Measurements from ENCODE around the gene FBXL22. TPM values are rescaled to one million over a fixed set of nuclear protein-coding genes. Genes with fewer than 3 reads are reported as not detected.

The FBXL22 gene
- total RNA-seq, 2 experiments from 2014 or later, result 0.28 to 1.0 TPM

GRCh38 chr15:63573533-63573932 is 23.7 kb upstream of the FBXL22 start:
- Mint-ChIP-seq H3K36me3 (ENCODE audit: low read depth) (peaks cover 46% of the 10 kb centered on the region), H3K27ac (no peak overlapping the region), H3K4me1 (peaks cover 3% of the 10 kb centered on the region), H3K4me3 (no peak overlapping the region), H3K9me3 (no peaks in the 10 kb centered on the region), H3K27me3 (no peaks in the 10 kb centered on the region)
- ChIA-PET CTCF (no interaction called here), POLR2A (no interaction called here)
- DNase-seq, result no peak

DNA sequence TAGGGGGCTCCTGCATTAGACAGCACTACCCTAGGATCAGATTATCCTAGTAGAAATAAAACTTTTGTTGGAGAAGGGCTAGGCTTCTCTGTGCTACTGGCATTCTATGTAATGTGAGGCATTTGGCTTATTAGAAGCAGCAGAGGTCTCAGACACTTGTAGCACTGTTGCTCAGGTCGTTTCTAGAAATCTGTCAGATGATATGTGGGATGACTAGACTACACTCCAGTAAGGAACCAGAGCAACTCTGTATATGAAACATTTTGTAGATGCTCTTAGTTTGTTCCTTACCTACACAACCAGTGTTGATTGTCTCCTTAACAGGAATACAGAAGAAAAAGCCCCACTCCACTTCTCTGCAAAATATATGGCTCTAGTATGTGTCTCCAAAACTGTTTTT is 21.9 kb upstream of the FBXL22 start:
- H3K36me3 Mint-ChIP-seq (ENCODE audit: low read depth), result peaks cover 39% of the 10 kb centered on the region
- no peak overlapping the region for H3K4me3 Mint-ChIP-seq
- POLR2A ChIA-PET, result no interaction called here
- H3K27me3 Mint-ChIP-seq, result no peaks in the 10 kb centered on the region
- DNase-seq, result no peak
- no peaks in the 10 kb centered on the region for H3K9me3 Mint-ChIP-seq
- H3K27ac Mint-ChIP-seq, result no peak overlapping the region
- CTCF ChIA-PET, result interaction anchor here (1.1 to 1.6 kb wide), 3 partner anchors 67 to 471 kb away, joined by 3 to 4 read pairs (median 3); partner anchors contain the start of gene DAPK2
- H3K4me1 Mint-ChIP-seq, result peaks cover 3% of the 10 kb centered on the region

DNA sequence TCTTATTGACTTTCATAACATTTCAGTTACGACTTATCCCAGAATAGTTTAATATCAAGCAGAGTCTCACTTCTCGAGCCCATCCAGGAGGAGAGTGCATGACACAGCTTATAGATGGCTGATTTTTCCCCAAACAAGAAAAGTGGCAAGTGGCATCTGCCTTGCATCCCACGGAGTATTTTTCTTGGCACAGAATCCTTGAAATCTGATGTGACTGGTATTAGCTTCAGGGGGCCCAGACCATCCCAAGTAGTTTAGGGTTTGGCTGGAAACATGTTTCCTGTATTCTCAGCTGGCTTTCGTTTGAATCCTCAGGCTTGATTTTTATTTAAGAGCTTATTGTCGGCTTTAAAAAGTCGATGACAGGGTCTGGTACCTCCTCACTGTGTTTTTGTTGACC is 20.7 kb upstream of the FBXL22 start:
- Mint-ChIP-seq H3K36me3 (ENCODE audit: low read depth) (peaks cover 38% of the 10 kb centered on the region), H3K4me3 (no peak overlapping the region), H3K27ac (no peak overlapping the region), H3K9me3 (no peaks in the 10 kb centered on the region), H3K27me3 (no peaks in the 10 kb centered on the region), H3K4me1 (peaks cover 3% of the 10 kb centered on the region)
- CTCF ChIA-PET, result interaction anchor here (0.9 kb wide), 1 partner anchor 23 kb away, joined by 3 read pairs; no protein-coding TSS in a partner anchor
- POLR2A ChIA-PET, result interaction anchor here (0.7 kb wide), 1 partner anchor 17 kb away, joined by 3 read pairs; no protein-coding TSS in a partner anchor
- DNase-seq, result no peak

- DNase-seq, result no peak
- ChIA-PET CTCF (no interaction called here), POLR2A (interaction anchor here (2.5 kb wide), 1 partner anchor 13 kb away, joined by 6 read pairs; no protein-coding TSS in a partner anchor)
- Mint-ChIP-seq H3K27ac (no peak overlapping the region), H3K27me3 (no peaks in the 10 kb centered on the region), H3K4me1 (no peaks in the 10 kb centered on the region), H3K4me3 (no peak overlapping the region), H3K9me3 (no peaks in the 10 kb centered on the region), H3K36me3 (ENCODE audit: low read depth) (peaks cover 51% of the 10 kb centered on the region)
Observed at GRCh38 chr15:63582179-63582578, 15.0 kb upstream of the FBXL22 start.

- peaks cover 52% of the 10 kb centered on the region for H3K36me3 Mint-ChIP-seq (ENCODE audit: low read depth)
- CTCF ChIA-PET, result no interaction called here
- no peaks in the 10 kb centered on the region for H3K4me1 Mint-ChIP-seq
- no peaks in the 10 kb centered on the region for H3K9me3 Mint-ChIP-seq
- POLR2A ChIA-PET, result interaction anchor here (2.5 kb wide), 1 partner anchor 13 kb away, joined by 6 read pairs; no protein-coding TSS in a partner anchor
- no peaks in the 10 kb centered on the region for H3K27me3 Mint-ChIP-seq
- H3K27ac Mint-ChIP-seq, result no peak overlapping the region
- DNase-seq, result no peak
- H3K4me3 Mint-ChIP-seq, result no peak overlapping the region
Observed at GRCh38 chr15:63582718-63583426, 14.3 kb upstream of the FBXL22 start.

GRCh38 chr15:63586790-63587189 is 10.4 kb upstream of the FBXL22 start:
- Mint-ChIP-seq H3K4me1 (peaks cover 8% of the 10 kb centered on the region), H3K36me3 (ENCODE audit: low read depth) (peaks cover 80% of the 10 kb centered on the region), H3K27ac (no peak overlapping the region), H3K9me3 (no peaks in the 10 kb centered on the region), H3K4me3 (no peak overlapping the region), H3K27me3 (no peaks in the 10 kb centered on the region)
- DNase-seq, result no peak
- ChIA-PET POLR2A (no interaction called here), CTCF (interaction anchor here (1.2 kb wide), 1 partner anchor 9 kb away, joined by 3 read pairs; no protein-coding TSS in a partner anchor)

GRCh38 chr15:63587527-63587926 is 9.7 kb upstream of the FBXL22 start:
- peaks cover 13% of the 10 kb centered on the region for H3K4me1 Mint-ChIP-seq
- no peaks in the 10 kb centered on the region for H3K27me3 Mint-ChIP-seq
- ChIA-PET POLR2A (no interaction called here), CTCF (interaction anchor here (1.2 kb wide), 2 partner anchors 9 to 12 kb away, joined by 3 to 6 read pairs; no protein-coding TSS in a partner anchor)
- no peak overlapping the region for H3K4me3 Mint-ChIP-seq
- peaks cover 79% of the 10 kb centered on the region for H3K36me3 Mint-ChIP-seq (ENCODE audit: low read depth)
- no peak for DNase-seq
- H3K27ac Mint-ChIP-seq, result no peak overlapping the region
- H3K9me3 Mint-ChIP-seq, result no peaks in the 10 kb centered on the region

DNA sequence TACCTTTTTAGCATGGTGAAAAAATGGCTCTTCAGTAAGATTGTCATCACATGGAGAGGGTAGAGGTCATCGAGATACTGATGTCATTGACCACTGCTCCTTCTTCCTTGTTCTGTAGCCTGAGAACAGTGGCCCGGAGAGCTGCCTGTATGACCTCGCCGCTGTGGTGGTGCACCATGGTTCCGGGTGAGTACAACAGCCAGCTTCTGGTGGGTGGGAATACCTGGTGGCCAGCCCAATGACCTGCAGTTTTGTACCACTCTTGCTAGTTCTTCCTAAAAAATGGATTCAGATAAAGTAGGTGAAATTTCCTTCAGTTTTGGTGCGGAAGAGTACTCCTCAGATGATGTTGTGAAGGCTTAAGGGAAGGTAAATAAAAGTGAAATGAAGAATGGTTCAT is 8.4 kb upstream of the FBXL22 start:
- Mint-ChIP-seq H3K4me3 (no peak overlapping the region), H3K27me3 (no peaks in the 10 kb centered on the region), H3K4me1 (peaks cover 25% of the 10 kb centered on the region), H3K9me3 (no peaks in the 10 kb centered on the region), H3K36me3 (ENCODE audit: low read depth) (peaks cover 82% of the 10 kb centered on the region), H3K27ac (no peak overlapping the region)
- ChIA-PET POLR2A (interaction anchor here (1.7 kb wide), 1 partner anchor 11 kb away, joined by 4 read pairs; no protein-coding TSS in a partner anchor), CTCF (interaction anchor here (1.2 kb wide), 1 partner anchor 10 kb away, joined by 6 read pairs; no protein-coding TSS in a partner anchor)
- no peak for DNase-seq

- H3K36me3 Mint-ChIP-seq (ENCODE audit: low read depth), result peaks cover 58% of the 10 kb centered on the region
- no peak overlapping the region for H3K4me3 Mint-ChIP-seq
- H3K27ac Mint-ChIP-seq, result peak overlapping the region; percentile 18
- CTCF ChIA-PET, result interaction anchor here (2.1 kb wide), 1 partner anchor 128 kb away, joined by 7 read pairs; no protein-coding TSS in a partner anchor
- H3K27me3 Mint-ChIP-seq, result no peaks in the 10 kb centered on the region
- H3K9me3 Mint-ChIP-seq, result no peaks in the 10 kb centered on the region
- POLR2A ChIA-PET, result interaction anchor here (1.0 to 2.5 kb wide), 5 partner anchors 12 to 131 kb away, joined by 3 to 12 read pairs (median 3); partner anchors contain the start of gene USP3
- H3K4me1 Mint-ChIP-seq, result peaks cover 58% of the 10 kb centered on the region
- DNase-seq, result no peak
Observed at GRCh38 chr15:63593705-63594671, 3.2 kb upstream of the FBXL22 start.

DNA sequence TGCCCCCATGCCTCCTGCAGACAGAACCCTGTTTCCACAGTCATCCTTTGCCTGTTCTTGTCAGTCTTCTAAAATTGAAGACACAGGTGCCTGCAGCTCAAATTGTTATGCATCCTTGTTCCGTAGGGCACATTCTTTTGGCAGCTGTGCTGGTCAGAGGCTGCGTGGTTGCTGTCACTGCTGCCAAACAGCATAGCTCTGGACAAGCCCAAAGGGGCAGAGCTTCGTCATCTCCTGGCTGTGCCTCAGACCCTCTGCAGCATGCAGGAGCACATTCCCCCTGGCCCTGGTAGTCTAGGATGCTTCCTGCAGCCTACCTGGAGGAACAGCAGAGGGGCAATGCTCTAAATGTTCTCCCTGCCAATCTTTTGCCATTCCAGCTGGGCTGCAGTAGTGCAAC is 2.1 kb upstream of the FBXL22 start:
- ChIA-PET POLR2A (interaction anchor here (1.0 to 2.0 kb wide), 4 partner anchors 13 to 111 kb away, joined by 3 to 6 read pairs (median 3); no protein-coding TSS in a partner anchor), CTCF (interaction anchor here (1.0 to 2.1 kb wide), 3 partner anchors 11 to 129 kb away, joined by 3 to 7 read pairs (median 3); no protein-coding TSS in a partner anchor)
- H3K36me3 Mint-ChIP-seq (ENCODE audit: low read depth), result peaks cover 47% of the 10 kb centered on the region
- H3K27ac Mint-ChIP-seq, result no peak overlapping the region
- H3K4me1 Mint-ChIP-seq, result peaks cover 67% of the 10 kb centered on the region
- H3K9me3 Mint-ChIP-seq, result no peaks in the 10 kb centered on the region
- no peak for DNase-seq
- no peak overlapping the region for H3K4me3 Mint-ChIP-seq
- H3K27me3 Mint-ChIP-seq, result no peaks in the 10 kb centered on the region

GRCh38 chr15:63595688-63596087 is 1.5 kb upstream of the FBXL22 start:
- Mint-ChIP-seq H3K27ac (no peak overlapping the region), H3K4me1 (peaks cover 70% of the 10 kb centered on the region), H3K4me3 (no peak overlapping the region), H3K36me3 (ENCODE audit: low read depth) (peaks cover 42% of the 10 kb centered on the region), H3K9me3 (no peaks in the 10 kb centered on the region), H3K27me3 (no peaks in the 10 kb centered on the region)
- POLR2A ChIA-PET, result interaction anchor here (1.0 to 2.0 kb wide), 3 partner anchors 13 to 112 kb away, joined by 3 to 6 read pairs (median 3); no protein-coding TSS in a partner anchor
- DNase-seq, result no peak
- CTCF ChIA-PET, result interaction anchor here (1.0 to 2.0 kb wide), 6 partner anchors 9 to 472 kb away, joined by 3 to 9 read pairs (median 4); no protein-coding TSS in a partner anchor

GRCh38 chr15:63596676-63597037 is 530 bp upstream of the FBXL22 start:
- Mint-ChIP-seq H3K27ac (peak overlapping the region; percentile 21), H3K9me3 (no peaks in the 10 kb centered on the region), H3K4me1 (peaks cover 67% of the 10 kb centered on the region), H3K27me3 (no peaks in the 10 kb centered on the region), H3K36me3 (ENCODE audit: low read depth) (peaks cover 33% of the 10 kb centered on the region), H3K4me3 (no peak overlapping the region)
- CTCF ChIA-PET, result interaction anchor here (1.3 to 2.0 kb wide), 4 partner anchors 10 to 471 kb away, joined by 3 to 9 read pairs (median 6); no protein-coding TSS in a partner anchor
- POLR2A ChIA-PET, result interaction anchor here (1.4 kb wide), 1 partner anchor 91 kb away, joined by 3 read pairs; no protein-coding TSS in a partner anchor
- no peak for DNase-seq

All from activated CD4-positive, alpha-beta memory T cell treated with anti-CD3 and anti-CD28 coated beads, Interleukin-2, amount 10 ng/mL, durations not matched to agents 7 days and 5 days (primary cell).